Measurements from ENCODE around the gene FBXO31.
"Not testable (repeated sequence)": the region's sequence is repeated elsewhere in the genome, so short reads cannot be mapped to it uniquely, and the experiment has no call there.

The FBXO31 gene

DNA sequence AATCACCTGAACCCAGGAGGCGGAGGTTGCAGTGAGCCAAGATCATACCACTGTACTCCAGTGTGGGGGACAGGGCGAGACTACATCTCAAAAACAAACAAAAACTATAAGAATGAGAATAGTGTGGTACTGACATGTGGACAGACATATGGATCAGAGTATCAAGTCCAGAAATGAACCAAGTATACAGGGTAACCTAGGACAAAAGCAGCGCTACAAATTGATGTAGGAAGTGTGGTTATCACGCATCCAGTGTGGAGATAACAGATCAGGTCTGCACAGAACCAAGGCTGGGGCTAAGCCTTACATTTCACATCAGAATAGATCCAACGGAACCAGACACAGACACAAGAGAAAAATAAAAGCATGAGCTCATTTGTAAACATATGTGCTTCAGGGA lies 43.4 kb downstream of the FBXO31 start:
- DNase-seq, result no peak

DNA sequence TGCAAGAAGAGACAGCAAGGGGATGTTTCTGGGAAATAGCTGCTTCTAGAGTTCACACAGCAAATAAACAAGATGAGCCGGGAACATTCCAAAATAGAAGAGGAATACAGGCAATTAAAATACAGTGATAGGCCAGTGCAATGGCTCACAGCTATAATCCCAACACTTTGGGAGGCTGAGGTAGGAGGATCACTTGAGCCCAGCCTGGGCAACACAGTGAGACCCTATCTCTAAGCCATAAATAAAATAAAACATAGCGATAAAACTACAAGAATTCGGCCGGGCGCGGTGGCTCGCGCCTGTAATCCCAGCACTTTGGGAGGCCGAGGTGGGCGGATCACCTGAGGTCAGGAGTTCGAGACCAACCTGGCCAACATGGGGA lies 43.9 kb downstream of the FBXO31 start:
- DNase-seq, result not testable (repeated sequence)

DNA sequence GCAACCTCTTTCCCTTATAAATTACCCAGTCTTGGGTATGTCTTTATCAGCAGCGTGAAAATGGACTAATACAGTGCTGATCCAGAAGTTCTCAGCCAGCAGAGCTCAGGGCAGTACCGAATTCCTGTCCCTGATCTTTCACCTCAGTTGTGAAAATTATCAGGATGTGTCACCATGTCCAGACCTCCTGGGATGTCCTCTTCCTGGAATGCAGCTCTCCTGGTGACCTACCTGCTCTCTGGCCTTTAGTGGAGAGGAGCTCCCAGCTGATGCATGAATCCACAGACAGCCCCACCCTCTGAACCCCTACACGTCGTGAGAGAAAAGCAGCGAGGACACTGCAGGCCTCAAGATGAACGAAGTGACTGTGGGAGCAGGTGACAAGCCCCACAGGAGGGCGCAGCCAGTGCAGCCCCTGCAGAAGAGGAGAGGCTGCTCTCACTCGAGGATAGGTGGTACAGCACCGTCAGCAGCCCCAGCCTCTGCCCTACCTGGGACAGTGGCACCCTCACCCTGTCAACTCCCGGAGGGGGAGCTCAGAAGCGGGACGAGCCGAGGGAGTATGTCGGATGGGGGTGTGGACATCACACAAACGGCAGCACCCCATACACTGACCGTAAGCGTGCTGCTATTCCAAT lies 44.4 kb downstream of the FBXO31 start:
- no peak for DNase-seq

DNA sequence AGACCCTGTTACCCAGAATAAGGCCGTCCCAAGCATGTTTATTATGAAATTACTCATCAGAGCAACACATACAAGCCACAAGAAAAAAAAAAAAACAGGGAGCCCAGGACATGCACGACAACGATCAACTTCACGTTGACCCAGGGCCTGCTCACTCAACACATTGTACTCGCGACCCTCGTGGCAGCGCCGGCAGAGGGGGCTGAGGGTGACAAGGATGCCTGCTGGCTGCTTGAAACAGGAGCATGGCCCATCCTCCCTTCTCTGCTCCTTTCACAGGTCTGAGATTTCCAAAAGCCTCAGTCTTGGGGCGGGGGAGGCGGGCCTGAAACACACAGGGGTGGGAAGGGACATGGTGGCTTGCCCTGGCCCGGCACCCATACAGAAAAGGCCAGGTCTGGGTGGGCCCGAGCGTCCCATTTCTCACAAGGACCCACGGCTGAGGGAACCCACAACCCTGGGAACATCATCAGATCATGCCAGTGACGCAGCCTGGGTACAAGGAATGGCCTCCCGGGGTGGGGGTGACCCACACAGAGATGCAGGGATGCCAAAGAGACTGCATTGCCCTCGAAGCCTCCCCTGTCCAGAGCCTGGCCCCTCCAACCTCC lies 45.3 kb downstream of the FBXO31 start:
- no peak for DNase-seq

DNA sequence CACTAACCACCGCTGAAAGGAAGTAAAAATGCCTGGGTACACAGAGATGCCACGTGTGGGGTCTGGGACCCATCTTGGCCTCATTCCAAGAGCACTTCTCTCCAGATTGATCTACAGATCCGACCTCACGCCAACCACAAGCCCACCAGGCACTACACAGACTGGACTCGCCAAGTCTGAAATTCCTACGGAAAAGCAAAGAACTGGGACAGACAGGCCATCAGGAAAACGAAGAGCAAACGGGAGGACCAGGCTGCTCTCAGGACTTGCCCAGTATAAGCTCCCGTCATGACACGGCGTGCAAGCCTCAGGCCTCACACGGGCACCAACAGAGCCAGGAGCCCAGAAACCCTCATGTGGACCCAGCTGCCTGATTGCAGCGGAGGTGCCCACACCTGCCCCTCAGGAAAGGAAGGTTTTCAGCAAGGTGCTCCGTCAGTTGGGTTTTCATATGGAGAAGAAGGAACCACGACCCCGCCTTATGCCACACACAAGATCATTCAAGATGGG lies 46.3 kb downstream of the FBXO31 start:
- no peak for DNase-seq

DNA sequence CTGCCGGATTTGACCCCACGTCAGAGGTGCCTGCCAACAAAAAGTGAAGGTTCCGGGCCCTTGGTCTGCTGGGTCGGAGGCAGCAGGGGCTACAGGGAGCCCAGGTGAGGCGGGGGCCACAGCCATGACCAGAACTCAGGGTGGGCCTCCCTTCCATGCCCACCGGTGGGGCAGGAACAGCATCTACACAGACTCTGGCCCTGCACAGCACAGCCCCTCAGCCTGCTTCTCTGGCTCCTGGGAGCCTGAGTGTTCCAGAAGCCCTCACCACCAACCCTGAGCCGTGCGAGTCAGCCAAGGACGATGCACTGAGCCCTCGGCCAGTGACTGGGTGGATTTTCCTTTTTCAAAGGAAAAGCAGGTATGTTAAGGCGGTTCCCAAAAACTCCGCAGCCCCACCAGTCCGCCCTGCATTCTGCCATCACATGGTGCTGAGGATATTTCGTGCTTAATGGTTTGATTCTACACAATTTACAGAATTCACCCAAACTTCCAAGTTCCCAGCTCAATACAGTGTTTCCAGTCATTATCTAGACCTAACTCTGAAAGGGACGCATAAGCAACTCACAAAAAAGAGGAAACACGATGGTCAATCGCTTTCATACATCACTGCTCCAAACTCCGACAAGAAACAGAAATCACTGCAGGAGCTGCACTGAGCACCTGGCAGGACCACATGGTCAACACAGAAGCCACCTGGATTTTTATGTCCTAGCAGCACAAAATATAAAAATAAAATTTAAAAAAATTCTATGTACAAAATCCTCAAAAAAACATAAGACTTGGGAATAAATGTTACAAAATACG lies 46.9 kb downstream of the FBXO31 start:
- DNase-seq, result no peak

DNA sequence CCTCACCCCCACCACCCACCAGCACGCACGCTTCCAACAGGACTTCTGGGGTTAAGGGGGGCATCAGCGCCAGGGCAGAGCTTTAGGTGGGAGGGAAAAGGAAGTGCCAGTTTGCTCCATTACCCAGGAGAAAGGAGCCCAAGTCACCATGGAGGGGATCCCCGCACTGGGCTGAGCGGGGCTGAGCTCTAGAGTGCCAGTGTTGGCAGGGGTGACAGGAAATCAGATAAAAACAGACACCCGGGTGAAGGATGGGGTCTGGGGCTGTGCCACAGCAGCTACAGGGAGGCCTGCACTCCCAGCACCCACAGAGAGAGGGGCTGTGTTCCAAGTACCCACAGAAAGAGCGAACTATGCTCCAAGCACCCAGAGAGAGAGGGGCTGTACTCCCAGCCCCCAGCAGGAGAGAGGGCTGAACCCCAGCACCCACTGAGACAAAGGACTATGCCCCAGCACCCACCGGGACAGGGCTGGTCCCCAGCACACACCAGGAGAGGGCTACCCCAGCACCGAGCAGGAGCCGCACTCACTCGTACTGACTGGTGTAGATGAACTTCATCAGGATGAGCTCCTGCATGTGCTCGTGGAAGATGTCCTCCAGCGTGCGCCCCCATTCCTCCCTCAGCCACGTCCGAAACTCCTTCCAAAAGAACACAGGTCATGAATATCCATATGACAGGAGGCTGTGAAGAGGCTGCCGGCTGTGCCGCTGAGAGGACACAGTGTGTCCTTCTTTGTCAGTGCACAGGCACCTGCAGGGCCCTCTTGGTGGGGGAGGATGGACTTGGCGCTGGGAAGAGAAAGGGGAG lies 47.7 kb downstream of the FBXO31 start:
- DNase-seq, result no peak

DNA sequence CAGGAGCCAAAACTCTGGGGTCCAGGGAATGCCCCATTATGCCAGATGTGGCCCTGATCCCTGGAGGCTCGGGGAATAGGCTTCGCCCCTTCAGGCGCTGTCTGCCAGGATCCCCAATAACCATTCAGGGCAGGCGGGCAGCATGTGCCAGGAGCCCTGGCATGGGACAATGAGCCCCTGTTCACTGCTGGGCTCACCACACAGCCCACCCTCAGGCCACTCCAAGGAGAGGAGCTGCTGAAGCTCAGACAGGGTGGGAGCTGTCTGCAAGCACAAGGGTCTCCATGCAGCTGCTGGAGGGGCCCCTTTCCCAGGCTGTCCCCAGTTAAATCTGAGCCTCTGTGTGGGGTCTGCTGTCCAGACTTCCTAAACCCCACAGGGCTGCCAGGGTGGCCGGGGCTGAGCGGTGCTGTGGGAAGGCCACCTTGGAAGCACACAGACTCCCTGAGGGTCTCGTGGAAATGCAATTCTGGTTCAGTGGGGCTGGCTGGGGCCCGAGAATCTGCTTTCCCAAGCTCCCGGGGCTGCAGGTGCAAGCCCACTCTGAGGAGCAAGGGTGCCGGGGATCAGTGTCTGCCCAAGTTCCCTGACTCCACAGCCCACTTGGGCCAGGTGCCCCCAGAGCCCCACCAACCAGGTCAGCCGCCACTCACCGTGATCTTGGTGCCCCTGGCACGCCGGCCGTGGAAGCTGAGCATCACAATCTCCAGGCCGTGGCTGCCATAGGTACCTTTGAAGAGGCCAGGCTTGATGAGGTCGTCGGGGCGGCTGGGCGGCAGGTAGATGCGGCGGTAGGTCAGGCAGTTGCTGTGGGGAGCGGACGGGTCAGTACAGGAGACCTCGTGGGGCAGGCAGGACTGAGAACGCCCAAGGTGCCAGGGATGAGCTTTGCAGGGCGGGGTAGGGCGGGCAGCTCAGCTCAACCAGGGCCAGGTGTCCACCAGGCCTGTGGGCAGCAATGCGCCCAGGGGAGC lies 48.6 kb downstream of the FBXO31 start:
- DNase-seq, result no peak

DNA sequence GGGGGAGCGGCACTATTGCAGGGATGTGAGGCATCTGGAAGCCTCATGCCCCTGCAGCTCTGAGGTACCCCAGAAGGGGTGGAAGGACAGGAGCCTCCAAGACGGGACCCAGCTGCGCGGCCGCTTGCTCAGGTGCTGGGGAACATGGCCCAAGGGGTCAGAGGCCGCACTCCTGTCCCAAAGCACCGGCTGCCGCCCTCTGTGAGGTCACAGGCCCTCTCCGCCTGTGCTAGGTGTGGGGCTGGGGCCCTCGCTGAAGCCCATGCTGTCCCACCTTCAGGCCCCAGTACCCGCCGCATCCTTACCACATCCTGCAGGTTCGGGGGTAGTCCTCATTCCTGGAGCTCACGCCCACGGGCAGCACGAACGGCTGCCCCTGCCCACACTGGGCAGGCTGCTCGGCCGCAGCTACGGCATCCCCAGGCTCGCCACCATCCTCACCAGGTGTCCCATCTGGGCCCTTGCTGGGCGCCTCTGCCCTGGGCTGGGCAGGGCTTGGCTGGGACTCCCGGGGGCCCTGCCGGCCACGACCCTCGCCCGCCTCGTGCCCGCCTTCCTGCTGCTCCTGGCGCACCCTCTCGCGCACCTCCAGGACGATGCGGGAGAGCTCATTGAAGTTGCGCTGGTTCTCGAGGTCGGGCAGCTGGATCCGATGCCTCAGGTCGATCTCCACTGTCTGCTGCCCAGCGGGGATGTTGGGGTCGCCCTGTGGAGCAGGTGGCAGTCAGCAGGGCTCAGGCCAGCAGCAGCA lies 49.8 kb downstream of the FBXO31 start:
- DNase-seq, result no peak

DNA sequence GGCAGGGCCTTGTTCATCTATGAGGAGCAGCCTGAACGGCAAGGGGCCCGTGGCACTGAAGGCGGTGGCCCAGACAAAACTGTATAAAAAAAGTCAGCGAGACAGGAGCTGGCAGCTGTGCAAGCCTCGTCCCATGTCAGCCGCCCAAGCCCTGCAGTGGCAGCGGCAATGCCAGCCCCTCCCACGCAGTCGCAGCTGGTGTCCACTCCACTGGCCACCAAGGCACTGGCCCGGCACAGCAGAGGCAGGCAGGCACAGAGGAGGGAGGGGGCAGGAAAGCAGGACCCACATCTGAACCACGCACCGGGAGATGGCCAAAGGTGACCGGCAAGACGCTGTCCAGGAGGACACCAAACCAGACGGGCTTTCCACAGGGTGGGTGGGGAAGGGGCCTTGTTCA lies 50.5 kb downstream of the FBXO31 start:
- no peak for DNase-seq

DNA sequence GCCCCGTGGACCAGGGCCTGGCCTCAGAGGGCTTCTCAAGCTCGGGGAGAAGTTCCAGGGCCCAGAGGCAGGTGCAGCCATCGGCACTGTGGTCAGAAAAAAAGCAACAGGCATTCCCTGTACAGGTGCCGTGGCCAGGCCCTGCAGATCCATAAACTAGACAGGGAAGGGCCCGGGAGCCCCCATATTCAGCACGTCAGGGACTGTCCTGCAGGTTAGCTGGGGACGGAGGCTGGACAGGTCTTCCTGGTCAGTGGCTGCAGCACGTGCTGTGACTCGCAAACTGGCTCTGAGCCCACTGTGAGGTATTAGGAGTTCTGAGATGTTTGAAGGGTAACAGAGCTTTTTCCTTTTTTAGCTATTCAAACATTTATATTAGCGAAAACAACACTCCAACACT lies 51.4 kb downstream of the FBXO31 start:
- DNase-seq, result no peak

DNA sequence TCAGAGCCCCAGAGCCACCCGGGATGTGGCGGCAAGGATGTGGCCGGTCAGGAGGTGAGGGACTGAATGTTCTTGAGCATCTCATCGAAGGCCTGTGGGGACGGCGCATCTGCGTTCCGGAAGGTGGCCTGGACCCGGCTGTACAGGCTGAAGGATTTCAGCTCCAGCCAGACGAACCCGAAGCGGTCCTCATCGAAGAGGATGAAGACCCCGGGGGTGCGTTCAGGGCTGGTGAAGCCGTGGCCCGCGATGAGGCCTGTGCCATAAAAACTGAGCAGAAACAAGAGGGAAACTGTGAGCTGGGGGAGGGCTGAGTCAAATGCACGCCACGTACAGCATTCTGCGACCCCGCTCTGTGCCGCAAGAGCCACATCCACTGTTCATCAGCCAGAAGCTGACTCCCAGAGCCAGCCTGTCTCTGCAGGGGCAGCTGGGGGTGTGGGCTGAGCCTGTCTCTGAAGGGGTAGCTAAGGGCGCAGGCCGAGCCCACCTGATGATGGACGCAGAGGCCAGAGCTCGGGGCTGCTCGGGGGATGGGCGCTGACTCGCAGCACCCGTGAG lies 52.3 kb downstream of the FBXO31 start:
- DNase-seq, result no peak

DNA sequence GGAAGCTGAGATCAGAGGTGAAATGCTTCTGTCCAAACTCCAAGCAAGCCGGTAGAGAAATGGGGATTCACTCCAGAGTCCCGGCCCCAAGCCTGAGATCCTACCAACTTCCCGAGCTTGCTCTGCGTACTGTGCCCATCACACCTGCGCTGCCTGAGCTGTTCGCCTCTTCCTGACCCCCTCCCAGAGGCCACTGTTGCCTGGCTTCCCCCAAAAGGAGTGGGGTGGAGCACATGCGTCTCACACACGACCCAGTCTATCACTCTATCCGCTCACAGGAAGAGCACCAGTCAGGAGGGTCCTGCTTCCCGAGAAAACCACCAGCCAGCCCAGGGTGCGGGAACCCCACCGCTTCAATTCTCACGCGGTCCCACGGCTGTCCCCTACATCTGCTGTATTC lies 52.9 kb downstream of the FBXO31 start:
- no peak for DNase-seq

DNA sequence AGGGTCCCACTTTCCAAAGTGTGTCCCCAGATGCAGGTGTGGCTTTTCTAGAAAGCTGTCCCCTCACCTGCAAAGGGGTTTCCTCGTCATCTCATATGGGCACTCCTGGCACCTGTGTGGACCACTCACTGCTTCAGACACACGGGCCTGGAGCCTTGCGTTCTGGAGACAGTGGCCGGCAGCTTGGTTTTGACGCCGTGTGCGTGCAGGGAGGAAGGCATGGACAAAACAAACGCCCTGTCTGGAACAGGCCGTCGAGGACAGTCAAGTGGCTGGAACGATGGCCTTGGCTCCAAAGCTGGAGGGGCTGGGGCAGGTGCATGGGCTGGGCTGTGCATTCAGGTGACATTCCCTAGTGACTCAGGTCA lies 53.3 kb downstream of the FBXO31 start:
- DNase-seq, result no peak

DNA sequence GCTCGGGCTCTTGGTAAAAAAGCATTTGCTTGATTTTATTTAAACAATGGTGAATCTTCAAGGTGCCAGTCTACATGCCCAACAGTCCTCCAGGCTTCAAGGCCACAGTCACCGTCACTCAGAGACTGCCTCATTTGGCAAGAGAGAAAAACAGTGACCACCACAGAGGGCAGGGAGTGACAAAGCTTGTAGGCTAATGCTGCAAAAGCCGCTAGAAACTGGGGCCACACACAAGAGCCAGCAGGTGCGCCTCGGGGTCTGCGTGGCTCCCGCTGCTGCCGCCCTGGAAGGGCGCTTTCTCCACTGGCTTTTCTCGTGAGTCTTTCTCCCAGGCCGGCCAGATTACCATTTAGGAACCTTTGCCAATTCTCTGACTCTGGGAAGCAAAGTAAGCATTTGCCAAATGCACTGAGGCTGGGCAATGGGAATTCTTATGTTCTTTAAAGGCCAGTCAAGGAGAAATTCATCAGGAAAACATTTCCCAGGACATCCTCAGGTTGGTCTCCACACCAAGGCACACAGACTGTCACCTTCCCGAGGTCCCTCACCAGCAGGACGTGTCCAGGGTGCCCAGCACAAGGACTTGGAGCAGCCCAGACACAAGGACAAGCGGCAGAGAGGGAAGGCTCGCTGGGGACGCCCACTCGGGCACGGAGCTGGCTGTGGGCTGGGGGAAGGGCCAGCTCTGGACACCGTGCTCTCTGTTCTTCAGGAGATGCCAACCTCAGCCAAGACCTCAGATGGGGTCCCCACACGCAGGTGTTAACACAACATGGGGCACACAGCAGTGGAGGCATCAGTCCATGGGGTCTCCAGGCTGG lies 53.9 kb downstream of the FBXO31 start:
- DNase-seq, result no peak

DNA sequence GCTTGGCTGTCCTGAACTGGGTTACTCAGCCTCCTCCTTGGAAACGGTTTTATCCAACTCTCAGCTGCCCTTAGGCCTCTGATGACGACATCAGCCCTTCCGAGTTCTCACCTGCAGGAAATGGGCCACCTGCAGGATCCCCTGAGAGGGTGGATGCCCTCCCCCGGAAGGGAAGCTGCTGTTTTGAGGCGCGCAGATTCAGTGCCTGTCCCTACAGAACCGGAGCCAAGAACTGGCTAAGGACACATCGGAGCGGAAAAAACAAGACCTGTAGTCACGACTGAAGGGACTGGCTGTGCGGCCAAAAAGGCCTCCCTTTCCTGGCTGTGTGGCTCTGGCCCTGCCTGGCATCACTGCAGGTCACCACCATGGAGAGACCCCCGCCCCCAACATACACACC lies 54.7 kb downstream of the FBXO31 start:
- DNase-seq, result no peak

DNA sequence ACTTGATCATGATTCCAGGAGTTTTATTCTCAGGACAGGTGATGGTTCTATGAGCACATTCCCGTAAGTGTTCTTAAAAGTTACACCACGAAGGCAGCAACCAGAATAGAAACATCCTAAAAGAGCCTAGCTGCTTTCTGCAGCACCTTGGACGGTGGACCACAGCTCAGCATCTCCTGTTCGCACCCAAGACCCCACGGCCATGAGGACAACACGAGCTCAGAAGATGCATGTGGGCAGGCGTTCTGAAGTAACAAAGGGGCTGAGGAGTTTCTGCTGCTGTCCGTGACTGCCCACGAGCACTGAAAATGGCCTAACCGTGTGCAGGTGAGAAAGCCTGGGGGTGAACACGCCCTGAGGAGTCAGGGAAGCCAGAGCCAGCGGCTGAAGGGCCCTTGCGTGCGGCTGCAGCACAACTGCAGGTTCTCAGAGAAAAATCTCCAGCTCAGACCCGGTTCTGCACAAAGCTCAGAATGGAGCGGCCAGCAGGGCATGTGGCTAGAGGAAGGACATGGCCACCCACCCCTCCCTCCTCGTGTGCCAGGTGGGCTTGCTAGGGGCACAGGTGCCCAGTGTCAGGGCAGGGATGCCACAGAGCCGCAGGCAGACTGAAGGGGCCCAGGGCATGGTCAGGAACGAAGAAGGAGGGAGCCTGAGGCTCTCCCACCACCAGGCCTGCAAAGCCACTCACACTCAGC lies 55.6 kb downstream of the FBXO31 start:
- no peak for DNase-seq

DNA sequence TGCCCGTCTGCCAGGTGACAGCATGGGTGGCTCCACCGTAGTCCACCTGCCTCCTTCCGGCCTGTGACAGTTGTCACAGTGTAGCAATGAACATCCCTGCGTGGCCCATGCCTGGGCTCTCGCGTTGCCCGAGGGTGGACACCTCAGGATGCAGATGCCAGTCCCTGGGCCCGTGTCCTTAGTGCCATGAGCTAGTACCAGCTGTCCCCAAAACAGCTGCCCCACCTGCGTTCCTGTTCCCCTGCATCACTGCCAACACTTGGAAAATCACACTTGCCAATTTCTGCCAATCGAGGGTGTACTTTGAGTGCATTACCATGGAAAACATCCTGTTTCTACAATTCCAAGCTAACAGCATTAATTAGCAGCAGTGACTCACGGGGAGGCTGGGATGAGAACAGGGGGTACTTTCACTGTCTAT lies 57.4 kb downstream of the FBXO31 start:
- no peak for DNase-seq

DNA sequence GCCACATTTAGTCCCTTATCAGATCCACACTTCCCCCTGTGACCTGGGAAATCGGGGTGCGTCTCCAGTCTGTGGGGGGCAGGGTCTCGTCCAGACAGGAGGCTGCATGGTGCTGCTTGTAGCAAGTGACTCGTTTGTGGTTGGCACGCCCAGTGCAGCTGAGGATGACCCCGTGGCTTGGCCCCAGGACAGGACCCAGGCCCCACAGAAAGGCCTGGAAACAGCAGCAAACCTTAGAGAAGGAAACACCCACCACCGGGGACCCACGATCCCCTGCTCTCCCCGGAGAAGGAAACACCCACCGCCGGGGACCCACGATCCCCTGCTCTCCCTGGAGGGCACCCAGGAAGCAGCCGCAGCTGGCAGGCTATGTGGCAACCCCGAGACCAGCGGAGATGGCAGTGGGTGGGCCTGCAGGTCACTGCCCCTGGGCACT lies 58.1 kb downstream of the FBXO31 start:
- no peak for DNase-seq
